Glomerular visceral epithelial cell (primary cell): ENCODE measurements around the gene IQGAP1.
"Not testable (repeated sequence)": the region's sequence is repeated elsewhere in the genome, so short reads cannot be mapped to it uniquely, and the experiment has no call there.

Experiments used
- DNase-seq: peaks from one replicate; pipeline ENCODE4 v3.0.0-alpha.2; 2016; ENCODE audit errors: extremely low spot score

Gene IQGAP1

DNA sequence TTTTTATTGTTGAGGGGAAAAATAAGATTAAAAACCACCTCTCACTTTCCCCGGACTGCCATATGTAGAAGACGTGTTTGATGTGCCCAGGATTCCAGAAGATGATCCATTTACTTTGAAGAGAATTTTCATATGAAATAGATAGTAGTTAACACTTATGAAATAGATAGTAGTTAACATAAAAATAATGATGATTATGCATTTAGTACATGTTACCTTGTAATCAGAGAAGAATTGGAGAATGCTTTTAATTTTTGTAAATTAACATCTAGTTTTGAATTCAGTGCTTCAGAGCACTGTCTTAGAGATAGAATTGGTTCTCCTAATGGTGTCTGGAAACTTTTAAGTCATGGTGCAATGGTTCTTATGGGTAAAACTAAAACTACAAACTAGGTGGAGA is 95.6 kb downstream of the IQGAP1 start:
- DNase-seq: no peak

DNA sequence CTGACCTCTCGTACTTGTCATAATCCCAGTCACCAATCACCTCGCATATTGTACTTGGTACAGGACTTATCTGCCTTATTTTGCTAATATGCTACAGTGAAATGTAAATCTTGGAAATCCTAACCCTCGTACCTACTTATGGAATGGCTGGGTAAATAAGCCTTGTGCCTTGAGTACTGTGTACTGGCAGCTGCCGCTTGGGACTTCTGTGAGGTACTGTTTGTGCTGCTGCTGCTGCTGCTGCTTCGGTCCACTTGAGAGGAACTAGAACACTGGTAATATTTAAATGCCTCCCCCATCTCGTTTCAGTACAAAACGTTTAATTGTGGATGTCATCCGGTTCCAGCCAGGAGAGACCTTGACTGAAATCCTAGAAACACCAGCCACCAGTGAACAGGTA is 99.1 kb downstream of the IQGAP1 start:
- DNase-seq: no peak

DNA sequence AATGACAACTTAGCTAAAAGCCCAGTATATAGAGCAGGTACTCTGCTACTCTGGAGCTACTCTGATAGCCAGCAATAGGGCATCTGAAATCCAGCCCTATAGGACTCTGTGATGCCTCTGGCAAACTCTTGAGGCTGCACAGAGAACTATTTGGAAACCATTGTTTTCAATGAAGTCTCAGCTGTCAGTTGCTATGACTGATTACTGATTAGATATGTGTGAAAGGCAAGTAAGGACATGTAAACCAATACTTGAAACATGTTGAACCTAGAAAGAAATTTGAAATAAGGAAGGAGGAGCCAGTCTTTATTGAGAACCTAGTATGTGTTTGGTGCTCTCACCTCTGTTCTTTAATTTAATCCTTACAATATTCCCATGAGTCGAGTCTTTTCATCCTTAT is 101.5 kb downstream of the IQGAP1 start:
- DNase-seq: no peak

DNA sequence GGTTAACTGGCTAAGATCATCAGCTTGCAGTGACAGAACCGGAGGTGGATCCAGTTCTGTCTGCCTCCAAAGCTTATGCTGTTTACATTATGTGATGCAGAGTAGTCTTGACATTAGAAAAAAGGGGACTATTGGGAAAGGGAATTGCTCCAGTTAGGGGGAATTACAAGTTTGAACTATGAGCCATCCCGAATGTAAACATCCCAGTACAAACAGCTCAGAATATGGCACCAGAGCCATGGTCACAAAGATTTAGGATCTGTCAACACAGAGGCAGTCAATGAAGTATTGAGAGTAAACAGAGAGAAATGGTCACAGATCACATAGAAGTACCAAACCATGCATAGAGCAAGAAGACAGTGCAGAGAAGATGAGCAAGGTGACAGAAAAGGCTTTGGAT is 101.9 kb downstream of the IQGAP1 start:
- no peak for DNase-seq

DNA sequence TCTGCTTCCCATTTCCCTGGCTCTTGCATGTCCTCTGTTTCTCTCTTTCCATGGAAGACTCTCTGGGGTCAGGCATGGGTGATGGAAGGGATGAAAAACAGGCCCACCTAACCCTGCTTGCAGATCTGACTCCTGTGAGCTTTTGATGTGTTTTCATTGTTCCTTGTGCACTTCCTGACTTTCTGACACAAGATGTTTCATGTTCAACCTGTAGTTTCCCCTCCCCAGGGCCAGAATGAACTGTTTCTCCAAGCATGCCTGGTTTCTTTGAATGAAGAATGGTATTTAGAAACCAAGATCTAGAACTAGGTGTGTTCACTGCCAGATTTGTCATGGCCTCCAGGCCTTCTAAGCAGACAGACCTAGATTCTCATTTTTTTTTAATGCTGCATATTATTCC is 105.6 kb downstream of the IQGAP1 start:
- no peak for DNase-seq

DNA sequence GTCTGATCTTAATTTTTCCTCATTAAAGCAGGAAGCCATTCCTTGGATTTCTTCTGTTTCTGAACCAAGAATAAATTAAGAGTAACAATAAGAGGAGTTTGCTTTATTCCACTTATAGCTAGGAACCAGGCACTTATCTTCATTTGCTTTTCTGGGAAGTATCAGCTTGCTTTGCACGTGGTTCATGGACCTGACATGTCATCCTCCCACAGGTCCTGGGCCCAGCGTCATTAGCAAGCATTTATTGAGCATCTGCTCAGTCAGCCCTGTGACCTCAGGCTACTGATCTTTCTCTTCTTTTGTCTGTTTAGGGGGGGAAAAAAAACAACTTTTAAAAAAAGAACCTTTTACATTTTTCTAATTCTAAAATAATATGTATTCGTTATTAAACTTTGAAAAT is 107.0 kb downstream of the IQGAP1 start:
- no peak for DNase-seq

DNA sequence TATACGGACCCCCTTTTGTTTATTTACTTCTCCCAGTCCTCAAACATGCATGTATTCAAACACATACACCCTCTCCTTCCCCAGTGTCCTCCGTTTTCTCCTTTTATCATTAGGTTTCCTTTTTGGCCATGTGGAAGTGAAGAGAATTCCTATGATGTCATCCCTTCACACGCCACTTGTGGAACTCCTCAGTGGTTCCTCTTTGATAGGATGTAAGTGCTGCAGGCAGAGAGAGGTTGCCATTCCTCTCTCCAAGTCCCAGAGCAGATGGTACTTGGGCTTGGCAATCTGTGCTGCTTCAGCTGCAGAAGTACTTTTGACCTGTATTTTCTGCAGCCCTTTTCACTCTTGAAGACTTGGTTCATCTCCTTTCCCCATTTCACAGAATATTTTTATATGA is 108.7 kb downstream of the IQGAP1 start:
- DNase-seq: no peak

DNA sequence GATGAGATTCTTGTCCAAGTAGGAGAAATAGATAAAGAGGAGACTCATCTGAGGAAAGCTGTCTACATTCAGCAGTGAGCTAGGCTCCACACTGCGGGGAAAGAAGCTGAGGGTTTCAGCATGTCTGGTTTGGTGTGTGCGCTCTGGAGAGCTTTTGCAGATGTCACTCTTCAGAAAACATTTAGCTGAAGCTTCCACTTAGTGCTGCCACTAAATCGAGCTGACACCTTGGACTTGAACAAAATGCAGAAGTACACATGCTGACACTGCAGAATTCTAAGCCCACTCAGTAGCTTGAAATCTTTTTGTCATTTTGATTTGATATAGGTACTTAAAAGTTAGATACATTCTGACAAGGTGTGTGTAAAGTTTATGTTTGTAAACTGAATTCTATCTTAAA is 109.3 kb downstream of the IQGAP1 start:
- DNase-seq: no peak

DNA sequence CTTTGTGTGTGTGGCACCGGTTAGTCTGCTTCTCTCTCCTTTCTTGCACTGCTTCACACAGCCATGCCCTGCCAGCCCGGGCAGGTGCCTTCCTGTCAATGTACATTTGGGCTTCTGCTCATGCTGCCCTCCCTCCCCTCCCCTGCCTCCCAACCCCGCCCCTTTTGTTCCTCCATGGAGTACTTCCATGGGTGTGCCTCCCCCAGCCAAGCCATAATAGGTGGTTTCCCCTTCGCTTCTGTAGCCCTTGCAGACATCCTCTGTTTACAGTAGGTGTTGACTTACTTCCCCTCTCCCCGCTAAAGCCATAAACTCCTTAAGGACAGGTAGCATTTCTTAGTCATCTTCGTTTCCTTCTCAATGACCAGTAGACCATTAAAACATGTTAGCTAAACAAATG is 109.9 kb downstream of the IQGAP1 start:
- DNase-seq: no peak

DNA sequence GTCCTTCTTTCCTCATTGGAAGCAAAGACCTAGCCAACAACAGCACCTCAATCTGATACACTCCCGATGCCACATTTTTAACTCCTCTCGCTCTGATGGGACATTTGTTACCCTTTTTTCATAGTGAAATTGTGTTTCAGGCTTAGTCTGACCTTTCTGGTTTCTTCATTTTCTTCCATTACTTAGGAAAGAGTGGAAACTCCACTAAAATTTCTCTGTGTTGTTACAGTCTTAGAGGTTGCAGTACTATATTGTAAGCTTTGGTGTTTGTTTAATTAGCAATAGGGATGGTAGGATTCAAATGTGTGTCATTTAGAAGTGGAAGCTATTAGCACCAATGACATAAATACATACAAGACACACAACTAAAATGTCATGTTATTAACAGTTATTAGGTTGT is 112.1 kb downstream of the IQGAP1 start:
- no peak for DNase-seq

DNA sequence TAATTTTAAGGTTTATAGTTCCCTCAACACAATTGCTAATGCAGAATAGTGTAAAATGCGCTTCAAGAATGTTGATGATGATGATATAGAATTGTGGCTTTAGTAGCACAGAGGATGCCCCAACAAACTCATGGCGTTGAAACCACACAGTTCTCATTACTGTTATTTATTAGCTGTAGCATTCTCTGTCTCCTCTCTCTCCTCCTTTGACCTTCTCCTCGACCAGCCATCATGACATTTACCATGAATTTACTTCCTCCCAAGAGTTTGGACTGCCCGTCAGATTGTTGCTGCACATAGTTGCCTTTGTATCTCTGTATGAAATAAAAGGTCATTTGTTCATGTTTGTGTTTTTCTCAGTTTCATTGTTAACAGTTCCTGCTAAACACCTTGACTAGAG is 113.9 kb downstream of the IQGAP1 start:
- no peak for DNase-seq

DNA sequence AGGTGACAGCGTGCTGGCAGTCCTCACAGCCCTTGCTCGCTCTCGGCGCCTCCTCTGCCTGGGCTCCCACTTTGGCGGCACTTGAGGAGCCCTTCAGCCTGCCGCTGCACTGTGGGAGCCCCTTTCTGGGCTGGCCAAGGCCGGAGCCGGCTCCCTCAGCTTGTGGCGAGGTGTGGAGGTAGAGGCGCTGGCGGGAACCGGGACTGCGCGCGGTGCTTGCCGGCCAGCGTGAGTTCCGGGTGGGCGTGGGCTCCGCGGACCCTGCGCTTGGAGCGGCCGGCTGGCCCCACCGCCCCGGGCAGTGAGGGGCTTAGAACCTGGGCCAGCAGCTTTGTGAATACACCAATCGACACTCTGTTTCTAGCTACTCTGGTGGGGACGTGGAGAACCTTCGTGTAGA is 122.7 kb downstream of the IQGAP1 start:
- DNase-seq: not testable (repeated sequence)

DNA sequence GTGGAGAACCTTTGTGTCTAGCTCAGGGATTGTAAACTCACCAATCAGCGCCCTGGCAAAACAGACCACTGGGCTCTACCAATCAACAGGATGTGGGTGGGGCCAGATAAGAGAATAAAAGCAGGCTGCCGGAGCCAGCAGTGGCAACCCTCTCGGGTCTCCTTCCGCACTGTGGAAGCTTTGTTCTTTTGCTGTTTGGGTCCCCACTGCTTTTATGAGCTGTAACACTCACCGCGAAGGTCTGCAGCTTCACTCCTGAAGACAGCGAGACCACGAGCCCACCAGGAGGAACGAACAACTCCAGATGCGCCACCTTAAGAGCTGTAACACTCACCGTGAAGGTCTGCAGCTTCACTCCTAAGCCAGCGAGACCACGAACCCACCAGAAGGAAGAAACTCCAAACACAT is 123.2 kb downstream of the IQGAP1 start:
- DNase-seq: not testable (repeated sequence)

DNA sequence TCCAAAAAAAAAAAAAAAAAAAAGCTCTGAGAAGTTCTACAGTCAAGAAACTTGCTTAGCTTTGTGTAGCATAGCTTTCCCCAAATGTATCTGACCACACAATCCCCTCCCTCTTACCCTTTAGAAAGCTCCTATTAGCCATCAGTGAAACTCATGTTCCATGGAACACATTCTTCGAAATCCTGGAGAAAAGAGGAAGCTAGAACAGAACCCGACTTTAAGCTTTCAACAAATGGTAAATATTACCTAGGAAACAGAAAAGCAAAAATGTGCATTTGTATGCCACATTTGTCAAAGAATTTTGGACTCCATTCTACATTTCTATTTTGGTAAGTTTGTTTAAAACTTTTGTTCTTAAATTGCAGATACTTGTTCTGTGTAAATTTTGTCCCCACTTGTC is 124.2 kb downstream of the IQGAP1 start:
- no peak for DNase-seq

DNA sequence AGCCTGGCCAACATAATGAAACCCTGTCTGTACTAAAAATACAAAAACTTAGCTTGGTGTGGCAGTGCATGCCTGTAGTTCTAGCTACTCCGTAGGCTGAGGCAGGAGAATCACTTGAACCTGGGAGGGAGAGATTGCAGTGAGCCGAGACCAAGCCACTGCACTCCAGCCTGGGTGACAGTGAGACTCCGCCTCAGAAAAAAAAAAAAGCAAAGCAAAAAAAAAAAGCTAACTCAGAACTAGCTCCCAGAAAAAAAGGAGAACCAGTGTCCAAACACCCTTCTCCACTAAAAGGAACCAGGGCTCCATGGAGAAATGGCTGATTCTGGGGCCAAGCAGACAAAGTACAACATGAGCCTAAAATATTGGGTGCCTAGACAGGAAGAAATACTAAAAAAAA is 124.9 kb downstream of the IQGAP1 start:
- DNase-seq: no peak

DNA sequence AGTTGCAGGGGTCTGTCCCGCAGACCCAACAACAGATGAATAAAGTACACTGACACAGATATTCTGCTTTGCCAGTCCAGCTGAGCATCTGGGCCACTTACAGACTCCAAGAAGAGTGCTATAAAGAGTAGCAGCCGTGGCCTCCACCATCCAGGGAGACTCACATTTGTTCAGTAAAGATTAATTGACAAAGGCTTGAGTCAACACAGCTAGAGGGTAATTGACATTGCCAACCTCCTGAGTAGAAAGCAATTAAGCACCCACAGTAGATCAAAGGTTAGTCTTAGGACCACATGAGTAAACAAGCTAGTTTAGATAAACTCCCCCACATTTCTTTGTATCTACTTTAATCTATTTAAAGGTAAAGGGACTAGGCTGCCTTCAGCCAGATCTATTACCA is 125.4 kb downstream of the IQGAP1 start:
- DNase-seq: no peak

DNA sequence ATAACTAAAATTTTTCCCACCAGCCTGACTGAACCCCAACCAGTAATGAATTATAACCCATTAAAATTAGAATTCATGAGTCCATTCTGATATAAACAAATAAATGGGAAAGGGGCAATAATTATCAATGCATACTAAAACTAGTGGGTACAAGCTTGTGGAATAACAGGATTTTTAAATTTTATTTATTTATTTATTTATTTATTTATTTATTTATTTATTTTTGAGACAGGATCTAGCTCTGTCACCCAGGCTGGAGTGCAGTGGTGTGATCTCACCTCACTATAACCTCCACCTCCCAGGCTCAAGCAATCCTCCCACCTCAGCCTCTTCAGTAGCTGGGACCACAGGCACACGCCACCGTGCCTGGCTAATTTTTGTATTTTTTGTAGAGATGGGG is 125.9 kb downstream of the IQGAP1 start:
- DNase-seq: not testable (repeated sequence)

DNA sequence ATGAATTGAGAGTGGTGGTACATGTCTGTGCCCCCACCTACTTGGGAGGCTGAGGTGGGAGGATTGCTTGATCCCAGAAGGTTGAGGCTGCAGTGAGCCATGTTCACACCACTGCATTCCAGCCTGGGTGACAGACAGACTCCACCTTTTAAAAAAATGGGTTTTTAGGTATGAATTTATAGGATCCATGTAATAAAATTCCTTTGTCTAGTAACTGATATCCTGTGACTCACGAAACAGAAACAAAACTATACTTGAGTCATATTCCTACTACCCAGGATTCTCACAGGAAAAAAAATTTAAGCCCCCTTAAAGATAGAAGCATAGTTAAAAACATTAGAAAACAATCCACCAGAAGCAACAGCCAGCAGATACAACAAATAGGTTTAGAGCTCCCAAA is 131.6 kb downstream of the IQGAP1 start:
- no peak for DNase-seq

DNA sequence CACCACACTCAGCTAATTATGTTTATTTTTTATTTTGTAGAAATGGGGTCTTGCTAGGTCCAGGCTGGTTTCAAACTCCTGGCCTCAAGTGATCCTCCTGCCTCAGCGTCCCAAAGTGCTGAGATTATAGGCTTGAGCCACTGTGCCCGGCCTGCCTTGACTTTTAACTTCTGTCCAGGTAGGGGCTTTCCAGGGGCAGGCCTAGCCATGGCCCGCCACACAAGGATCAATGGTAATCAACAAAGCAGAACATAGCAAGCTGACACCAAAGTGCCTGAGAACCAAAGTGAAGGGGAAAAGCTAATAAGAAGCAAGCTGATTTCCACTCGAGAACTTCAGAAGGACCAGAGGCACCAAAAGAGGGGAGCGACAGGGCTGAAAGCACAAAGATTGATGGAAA is 132.3 kb downstream of the IQGAP1 start:
- DNase-seq: no peak

DNA sequence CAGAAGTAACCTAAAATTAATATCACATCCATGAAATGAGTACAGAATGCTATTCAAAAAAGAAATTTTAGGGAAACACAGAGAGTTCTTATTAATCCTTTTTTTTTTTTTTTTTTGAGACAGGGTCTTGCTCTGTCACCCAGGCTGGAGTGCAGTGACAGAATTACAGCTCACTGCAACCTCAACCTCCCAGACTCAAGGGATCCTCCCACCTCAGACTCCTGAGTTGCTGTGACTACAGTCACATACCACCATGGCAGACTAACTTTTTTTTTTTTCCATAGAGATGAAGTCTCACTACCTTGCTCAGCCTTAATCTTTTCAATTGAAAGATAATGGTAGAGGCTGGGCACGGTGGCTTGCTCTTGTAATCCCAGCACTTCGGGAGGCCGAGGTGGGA is 135.3 kb downstream of the IQGAP1 start:
- no peak for DNase-seq

DNA sequence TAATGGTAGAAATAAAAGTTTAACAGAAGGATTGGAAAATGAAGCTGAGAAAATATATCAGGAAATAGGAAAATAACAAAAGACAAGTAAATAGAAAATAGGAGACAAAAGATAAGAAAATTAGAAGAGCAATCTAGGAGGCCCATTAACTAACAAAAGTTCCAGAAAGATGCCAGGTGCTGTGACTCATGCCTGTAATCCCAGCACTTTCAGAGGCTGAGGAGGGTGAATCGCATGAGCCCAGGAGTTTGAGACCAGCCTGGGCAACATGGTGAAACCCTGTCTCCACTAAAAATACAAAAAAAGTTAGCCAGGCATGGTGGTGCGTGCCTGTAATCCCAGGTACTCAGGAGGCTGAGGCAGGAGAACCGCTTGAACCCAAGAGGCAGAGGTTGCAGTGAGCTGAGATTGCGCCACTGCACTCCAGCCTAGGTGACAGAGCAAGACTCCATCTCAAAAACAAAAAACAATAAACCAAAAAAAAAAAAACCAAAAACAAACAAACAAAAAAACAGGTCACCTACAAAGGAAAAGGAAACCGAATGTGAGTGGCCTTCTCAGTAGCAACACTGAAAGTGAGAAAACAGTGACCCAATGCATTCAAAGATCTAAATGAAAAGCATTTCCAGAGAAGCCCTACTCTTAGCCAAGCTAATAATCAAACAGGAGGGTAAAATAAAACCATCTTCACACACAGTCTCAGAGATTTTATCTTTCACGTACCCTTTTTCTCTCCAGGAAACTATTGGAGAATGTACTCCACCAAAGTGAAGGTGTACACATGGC is 136.2 kb downstream of the IQGAP1 start:
- DNase-seq: peak; percentile 12

DNA sequence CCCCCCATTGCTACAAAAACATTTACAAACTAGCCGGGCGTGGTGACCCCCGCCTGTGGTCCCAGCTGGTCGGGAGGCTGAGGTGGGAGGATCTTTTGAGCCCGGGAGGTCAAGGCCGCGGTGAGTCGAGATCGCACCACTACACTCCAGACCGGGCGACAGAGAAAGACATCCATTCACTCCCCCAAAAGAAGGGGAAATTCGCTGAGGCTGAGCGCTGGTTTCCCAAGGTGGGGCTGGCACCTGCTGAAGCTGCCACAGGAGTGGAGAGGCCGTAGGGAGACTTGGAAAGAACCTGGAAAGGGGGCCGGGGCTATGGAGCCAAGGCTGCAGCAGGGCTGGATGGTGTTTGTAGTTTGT is 140.9 kb downstream of the IQGAP1 start:
- no peak for DNase-seq

DNA sequence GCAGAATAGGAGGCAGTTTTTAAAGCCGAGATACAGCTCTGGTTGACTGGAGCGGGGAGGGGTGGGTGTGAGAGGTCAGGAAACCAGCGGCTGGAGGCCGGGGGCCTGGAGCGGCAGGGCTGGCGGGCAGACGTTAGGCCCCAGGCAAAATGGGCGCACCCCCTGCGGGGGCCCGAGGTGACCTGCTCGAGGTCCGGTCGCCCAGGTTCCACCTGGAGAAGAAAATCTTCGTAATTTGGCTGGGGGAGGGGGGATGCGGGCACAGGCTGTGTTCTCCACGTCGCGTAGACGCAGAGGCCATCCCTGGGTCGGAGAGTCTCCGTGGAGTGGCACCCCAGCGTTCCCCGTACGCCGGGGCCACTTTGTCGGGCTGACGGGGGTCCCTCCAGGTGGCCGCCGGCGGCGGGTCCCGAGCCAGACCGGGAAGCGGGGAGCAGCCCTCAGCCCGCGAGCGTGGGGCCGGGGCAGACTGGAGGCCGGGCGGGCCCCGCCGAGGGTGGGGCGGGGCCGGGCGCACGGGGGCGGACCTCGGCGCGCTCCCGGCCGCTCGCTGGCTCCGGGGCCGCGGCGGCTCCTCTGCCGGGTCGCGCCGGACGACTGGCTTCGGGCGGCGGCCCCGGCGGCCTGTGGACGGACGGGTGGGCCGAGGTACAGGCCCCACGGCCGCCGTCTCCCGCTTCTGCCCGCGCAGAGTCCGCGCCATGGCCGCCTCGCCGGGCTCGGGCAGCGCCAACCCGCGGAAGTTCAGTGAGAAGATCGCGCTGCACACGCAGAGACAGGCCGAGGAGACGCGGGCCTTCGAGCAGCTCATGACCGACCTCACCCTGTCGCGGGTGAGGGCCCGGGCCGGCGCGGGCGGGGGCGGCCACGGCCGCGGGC is 141.6 kb downstream of the IQGAP1 start, which contains the start of gene CRTC3:
Gene CRTC3 (plus strand): TSS at position 553 of the 879 bp plus-strand sequence. CDS start 149 bp downstream, at position 702.
- peak; percentile 55 for DNase-seq
